Measurements from ENCODE around the gene PRKAR2A.

The PRKAR2A gene

DNA sequence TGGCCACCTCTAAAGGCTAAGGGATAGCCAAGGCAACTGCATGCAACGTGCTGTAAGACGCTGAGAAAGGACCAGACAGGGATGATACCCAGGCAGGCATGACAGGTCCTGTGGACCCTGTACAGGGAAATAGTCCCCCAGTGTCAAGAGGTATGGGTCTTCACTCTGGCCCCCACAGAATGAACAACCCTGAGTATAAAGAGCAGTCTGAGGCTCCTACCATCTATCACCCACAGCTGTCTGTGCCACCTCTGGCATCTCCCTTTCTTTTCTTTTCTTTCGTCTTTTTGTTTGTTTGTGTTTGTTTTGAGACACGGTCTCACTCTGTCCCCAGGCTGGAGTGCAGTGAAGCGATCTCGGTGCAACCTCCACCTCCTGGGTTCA is 32.3 kb upstream of the PRKAR2A start:
- TF ChIP-seq, protein P1, sequence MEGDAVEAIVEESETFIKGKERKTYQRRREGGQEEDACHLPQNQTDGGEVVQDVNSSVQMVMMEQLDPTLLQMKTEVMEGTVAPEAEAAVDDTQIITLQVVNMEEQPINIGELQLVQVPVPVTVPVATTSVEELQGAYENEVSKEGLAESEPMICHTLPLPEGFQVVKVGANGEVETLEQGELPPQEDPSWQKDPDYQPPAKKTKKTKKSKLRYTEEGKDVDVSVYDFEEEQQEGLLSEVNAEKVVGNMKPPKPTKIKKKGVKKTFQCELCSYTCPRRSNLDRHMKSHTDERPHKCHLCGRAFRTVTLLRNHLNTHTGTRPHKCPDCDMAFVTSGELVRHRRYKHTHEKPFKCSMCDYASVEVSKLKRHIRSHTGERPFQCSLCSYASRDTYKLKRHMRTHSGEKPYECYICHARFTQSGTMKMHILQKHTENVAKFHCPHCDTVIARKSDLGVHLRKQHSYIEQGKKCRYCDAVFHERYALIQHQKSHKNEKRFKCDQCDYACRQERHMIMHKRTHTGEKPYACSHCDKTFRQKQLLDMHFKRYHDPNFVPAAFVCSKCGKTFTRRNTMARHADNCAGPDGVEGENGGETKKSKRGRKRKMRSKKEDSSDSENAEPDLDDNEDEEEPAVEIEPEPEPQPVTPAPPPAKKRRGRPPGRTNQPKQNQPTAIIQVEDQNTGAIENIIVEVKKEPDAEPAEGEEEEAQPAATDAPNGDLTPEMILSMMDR (IDR thresholded peaks at IDR 0.05): no peak

DNA sequence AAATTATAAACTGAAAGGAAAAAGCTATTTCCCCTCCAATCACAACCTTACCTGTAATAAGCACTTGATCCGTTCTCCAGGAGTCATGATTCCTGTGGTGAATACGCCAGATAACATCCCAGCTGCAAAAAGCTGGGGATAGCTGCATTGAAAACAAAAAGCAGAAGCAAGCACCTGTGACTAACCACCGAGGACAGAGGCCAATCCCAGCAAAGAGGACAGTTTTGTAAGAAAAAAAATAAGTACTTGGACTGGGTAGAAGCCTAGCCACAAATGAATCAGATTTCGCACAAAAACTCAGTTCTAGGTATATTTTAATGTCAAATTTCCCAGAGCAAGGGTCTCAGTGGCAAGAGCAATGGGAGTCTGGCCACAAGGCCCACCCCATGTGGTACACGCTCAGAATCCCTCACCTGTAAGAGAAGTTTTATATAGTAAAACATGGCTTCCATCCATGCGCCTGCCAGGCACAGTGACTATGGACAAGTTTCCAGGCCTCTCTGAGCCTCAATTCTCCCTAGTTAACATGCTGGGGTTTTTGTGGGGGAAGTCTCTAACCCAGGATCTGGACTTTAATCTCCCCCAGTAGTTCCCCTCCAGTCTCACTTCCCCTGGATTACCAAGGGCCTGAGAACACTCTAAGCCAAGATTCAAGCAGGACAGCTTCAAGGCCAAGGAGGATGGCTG is 31.8 kb upstream of the PRKAR2A start:
- TF ChIP-seq, protein P1 (IDR thresholded peaks at IDR 0.05): no peak

DNA sequence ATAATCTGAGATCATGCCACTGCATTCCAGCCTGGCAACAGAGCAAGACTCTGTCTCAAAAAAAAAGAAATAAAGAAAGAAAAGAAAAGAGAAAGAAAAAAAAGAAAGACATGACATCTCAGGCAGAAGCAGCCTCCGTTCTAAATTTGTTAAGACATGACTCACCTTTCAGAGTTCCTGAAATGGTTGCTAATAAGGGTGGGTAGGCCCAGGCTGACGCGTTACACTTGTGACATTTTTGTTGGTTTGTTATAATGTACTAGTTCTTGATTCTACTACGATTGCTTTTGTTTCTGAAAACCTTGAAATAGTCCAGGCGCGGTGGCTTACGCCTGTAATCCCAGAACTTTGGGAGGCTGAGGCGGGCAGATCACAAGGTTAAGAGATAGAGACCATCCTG is 30.0 kb upstream of the PRKAR2A start:
- TF ChIP-seq, protein P1 (IDR thresholded peaks at IDR 0.05): no peak

DNA sequence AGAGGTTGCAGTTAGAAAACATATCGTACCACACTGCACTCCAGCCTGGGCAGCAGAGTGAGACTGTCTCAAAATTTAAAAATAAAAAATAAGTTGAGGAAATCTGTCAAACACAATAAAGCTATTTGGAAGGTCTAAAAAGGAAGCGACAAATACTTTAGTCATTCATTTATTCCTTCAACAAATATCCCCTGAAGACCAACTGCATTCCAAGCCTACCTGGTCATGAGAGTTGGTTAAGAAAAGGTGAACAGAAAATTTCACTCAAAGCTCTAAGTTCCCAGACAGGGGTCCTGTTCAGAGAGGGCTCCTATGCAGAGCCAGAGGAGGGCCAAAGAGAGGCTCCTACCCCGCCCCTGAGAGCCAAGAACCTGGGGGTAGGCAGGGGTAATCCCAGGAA is 15.4 kb upstream of the PRKAR2A start:
- TF ChIP-seq, protein P1 (IDR thresholded peaks at IDR 0.05): no peak

DNA sequence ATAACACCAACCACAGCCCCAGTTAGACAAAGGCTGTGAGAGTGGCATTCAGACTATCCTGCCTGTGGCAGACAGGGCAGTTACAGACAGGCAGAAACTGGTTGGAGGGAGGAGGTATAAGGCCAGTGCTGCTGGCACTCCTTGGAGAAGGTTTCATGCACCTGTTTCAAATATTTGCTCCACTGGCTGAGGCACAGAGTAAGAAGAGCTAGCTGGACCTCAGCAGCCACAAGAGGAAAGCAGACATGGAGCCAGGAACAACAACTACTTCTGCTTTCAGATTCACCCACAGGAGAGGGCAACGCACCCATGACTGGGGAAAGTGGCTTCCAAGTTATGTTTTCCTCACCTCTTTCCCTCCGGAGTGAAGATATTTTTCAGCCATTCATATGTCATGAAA is 11.5 kb upstream of the PRKAR2A start:
- TF ChIP-seq, protein P1 (IDR thresholded peaks at IDR 0.05): no peak

DNA sequence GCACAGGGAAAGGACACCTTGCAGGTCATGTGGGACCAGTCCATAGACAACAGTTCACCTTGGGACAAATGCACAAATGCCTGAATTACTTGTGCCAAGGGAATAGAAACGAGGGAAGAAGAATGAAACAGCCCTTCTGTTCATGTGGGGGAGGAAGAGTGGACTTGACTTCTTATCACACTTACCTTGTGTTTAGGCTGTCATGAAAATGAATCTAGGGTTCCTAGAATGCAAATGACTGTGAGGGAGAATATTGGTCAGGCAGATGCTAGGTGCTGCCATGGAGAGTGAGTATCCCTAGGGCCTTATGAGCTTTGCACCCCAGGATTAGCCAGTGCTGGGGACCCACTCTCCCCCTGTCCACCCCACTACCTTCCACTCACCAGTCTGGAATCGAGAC is 11.0 kb upstream of the PRKAR2A start:
- TF ChIP-seq, protein P1 (IDR thresholded peaks at IDR 0.05): no peak

DNA sequence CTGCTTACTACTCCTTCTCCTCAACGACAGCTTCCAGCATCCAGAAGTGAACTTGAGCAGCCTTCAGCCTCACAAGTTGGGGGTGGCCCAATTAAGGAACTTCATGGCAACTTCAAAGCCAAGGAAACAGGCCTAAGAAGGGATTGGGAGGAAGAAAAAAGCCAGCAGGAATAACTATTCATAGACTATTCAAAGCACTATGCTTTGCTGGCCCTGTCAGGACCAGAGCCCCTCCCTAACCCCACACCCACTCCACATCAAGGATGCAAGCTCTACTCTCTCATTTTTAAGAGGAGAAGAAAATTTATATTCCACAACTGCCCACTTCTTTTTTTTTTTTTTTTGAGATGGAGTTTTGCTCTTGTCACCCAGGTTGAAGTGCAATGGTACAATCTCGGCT is 10.0 kb upstream of the PRKAR2A start:
- TF ChIP-seq, protein P1 (IDR thresholded peaks at IDR 0.05): no peak

DNA sequence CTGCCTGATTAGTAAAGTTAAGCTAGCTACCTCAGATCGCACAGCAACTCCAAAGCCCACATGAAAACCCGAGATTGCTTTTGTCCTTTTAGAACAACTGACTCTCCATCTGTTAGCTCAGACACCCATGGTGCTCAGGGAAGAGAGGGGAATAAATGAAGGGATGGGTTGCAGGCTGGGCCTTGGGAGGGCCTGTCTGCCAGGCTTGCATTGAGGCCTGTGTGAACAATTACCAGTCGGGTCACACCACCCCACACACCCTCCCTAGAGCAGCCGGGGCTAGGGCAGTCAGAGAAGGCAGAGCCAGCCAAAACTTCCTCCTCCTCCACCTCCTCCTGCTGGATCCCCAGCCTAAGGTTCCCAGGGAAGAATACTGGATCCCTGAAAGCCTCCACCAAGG is 8.8 kb upstream of the PRKAR2A start:
- TF ChIP-seq, protein P1 (IDR thresholded peaks at IDR 0.05): no peak
